Testis (tissue), 2 donors: ENCODE data around the gene TUBA1C.

Experiments
- CTCF ChIP-seq, 3 experiments: fragments of 450-650 bp in 2 of 3; fragments of 200-600 bp in 1 of 3; sonication (generic) in 1 of 3; IDR thresholded peaks; one replicate each; pipeline ENCODE4 v1.5.1; 2016 to 2019; ENCODE audit warnings: antibody characterized with exemption in 3 of 3, mild to moderate bottlenecking in 2 of 3, moderate library complexity in 1 of 3
- POLR2A ChIP-seq: fragments of 450-650 bp; IDR thresholded peaks from one replicate; pipeline ENCODE4 v1.6.1; 2017; ENCODE audit warnings: antibody characterized with exemption, mild to moderate bottlenecking, moderate library complexity

- TF ChIP-seq POLR2A (no peak), CTCF (IDR thresholded peaks at IDR 0.05) (no peak)
Measured at GRCh38 chr12:49223122-49223521, 41.8 kb upstream of the TUBA1C start.
